ENCODE results near the gene KPNA1. TPM values are rescaled to one million over a fixed set of nuclear protein-coding genes. Genes with fewer than 3 reads are reported as not detected.

The KPNA1 gene
- total and polyA plus RNA-seq, 2 experiments from 2014 or later, result 19.8 to 30.1 TPM

DNA sequence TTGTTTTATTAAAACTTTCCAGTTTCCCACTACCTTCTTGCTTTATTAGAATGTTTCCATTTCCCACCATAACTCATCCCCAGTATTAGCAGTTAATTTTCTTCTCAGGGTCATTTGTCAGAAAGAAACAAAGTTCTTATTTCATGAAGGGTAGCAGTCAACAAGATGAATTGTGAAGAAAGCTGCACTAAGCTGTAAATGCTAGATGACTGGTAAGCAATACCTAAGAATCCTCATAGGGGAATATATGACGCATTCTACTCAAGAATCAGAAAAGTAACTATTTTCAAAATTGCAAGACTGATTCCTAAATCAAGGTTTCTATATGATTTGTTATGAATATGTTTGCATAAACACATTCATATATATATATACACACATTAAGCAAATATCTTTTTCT, 50.1 kb downstream of the KPNA1 start:
- H3K36me3 ChIP-seq (ENCODE audit: insufficient read depth), result peaks cover 16% of the 10 kb centered on the region
- TF ChIP-seq, protein P1, sequence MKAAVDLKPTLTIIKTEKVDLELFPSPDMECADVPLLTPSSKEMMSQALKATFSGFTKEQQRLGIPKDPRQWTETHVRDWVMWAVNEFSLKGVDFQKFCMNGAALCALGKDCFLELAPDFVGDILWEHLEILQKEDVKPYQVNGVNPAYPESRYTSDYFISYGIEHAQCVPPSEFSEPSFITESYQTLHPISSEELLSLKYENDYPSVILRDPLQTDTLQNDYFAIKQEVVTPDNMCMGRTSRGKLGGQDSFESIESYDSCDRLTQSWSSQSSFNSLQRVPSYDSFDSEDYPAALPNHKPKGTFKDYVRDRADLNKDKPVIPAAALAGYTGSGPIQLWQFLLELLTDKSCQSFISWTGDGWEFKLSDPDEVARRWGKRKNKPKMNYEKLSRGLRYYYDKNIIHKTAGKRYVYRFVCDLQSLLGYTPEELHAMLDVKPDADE (IDR thresholded peaks at IDR 0.05), result no peak
- TF ChIP-seq EZH2 (IDR thresholded peaks at IDR 0.05; ENCODE audit: low read depth, unreplicated experiment) (no peak), STAT1 (IDR thresholded peaks at IDR 0.05; ENCODE audit: unreplicated experiment) (no peak), CREB1 (CRISPR knock-in tag; IDR thresholded peaks at IDR 0.05; ENCODE audit: low read depth) (no peak), ZNF114 (CRISPR knock-in tag; IDR thresholded peaks at IDR 0.05) (no peak), NANOG (IDR thresholded peaks at IDR 0.05; ENCODE audit: borderline replicate concordance) (no peak)
- TF ChIP-seq, protein P2, sequence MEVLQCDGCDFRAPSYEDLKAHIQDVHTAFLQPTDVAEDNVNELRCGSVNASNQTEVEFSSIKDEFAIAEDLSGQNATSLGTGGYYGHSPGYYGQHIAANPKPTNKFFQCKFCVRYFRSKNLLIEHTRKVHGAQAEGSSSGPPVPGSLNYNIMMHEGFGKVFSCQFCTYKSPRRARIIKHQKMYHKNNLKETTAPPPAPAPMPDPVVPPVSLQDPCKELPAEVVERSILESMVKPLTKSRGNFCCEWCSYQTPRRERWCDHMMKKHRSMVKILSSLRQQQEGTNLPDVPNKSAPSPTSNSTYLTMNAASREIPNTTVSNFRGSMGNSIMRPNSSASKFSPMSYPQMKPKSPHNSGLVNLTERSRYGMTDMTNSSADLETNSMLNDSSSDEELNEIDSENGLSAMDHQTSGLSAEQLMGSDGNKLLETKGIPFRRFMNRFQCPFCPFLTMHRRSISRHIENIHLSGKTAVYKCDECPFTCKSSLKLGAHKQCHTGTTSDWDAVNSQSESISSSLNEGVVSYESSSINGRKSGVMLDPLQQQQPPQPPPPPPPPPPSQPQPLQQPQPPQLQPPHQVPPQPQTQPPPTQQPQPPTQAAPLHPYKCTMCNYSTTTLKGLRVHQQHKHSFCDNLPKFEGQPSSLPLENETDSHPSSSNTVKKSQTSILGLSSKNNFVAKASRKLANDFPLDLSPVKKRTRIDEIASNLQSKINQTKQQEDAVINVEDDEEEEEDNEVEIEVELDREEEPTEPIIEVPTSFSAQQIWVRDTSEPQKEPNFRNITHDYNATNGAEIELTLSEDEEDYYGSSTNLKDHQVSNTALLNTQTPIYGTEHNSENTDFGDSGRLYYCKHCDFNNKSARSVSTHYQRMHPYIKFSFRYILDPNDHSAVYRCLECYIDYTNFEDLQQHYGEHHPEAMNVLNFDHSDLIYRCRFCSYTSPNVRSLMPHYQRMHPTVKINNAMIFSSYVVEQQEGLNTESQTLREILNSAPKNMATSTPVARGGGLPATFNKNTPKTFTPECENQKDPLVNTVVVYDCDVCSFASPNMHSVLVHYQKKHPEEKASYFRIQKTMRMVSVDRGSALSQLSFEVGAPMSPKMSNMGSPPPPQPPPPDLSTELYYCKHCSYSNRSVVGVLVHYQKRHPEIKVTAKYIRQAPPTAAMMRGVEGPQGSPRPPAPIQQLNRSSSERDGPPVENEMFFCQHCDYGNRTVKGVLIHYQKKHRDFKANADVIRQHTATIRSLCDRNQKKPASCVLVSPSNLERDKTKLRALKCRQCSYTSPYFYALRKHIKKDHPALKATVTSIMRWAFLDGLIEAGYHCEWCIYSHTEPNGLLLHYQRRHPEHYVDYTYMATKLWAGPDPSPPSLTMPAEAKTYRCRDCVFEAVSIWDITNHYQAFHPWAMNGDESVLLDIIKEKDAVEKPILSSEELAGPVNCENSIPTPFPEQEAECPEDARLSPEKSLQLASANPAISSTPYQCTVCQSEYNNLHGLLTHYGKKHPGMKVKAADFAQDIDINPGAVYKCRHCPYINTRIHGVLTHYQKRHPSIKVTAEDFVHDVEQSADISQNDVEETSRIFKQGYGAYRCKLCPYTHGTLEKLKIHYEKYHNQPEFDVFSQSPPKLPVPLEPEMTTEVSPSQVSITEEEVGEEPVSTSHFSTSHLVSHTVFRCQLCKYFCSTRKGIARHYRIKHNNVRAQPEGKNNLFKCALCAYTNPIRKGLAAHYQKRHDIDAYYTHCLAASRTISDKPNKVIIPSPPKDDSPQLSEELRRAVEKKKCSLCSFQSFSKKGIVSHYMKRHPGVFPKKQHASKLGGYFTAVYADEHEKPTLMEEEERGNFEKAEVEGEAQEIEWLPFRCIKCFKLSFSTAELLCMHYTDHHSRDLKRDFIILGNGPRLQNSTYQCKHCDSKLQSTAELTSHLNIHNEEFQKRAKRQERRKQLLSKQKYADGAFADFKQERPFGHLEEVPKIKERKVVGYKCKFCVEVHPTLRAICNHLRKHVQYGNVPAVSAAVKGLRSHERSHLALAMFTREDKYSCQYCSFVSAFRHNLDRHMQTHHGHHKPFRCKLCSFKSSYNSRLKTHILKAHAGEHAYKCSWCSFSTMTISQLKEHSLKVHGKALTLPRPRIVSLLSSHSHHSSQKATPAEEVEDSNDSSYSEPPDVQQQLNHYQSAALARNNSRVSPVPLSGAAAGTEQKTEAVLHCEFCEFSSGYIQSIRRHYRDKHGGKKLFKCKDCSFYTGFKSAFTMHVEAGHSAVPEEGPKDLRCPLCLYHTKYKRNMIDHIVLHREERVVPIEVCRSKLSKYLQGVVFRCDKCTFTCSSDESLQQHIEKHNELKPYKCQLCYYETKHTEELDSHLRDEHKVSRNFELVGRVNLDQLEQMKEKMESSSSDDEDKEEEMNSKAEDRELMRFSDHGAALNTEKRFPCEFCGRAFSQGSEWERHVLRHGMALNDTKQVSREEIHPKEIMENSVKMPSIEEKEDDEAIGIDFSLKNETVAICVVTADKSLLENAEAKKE (CRISPR knock-in tag; IDR thresholded peaks at IDR 0.05), result no peak
- DNase-seq (ENCODE audit: low spot score) (no peak), ATAC-seq (no peak)
- no peak overlapping the region for H3K27ac ChIP-seq (ENCODE audit: low read depth)
- H4K20me1 ChIP-seq (replicated peaks; ENCODE audit: insufficient read depth), result peaks cover 17% of the 10 kb centered on the region
- Mint-ChIP-seq H3K4me3 (no peak overlapping the region), H3K4me1 (peaks cover 24% of the 10 kb centered on the region), H3K27me3 (ENCODE audit: insufficient read depth, low read depth, poor library complexity) (no peaks in the 10 kb centered on the region), H3K27ac (no peak overlapping the region), H3K9me3 (no peaks in the 10 kb centered on the region), H3K36me3 (ENCODE audit: low read depth) (peaks cover 39% of the 10 kb centered on the region; the same call in 2 of the 3 replicates)
- no peaks in the 10 kb centered on the region for H3K9me2 ChIP-seq (ENCODE audit: insufficient read depth)
- no peaks in the 10 kb centered on the region for H3K27me3 ChIP-seq (ENCODE audit: insufficient read depth)
- H3F3A ChIP-seq (replicated peaks; ENCODE audit: low read depth), result peaks cover 1% of the 10 kb centered on the region; the same call in 1 of the 2 replicates
- peaks cover 28% of the 10 kb centered on the region for H3K79me2 ChIP-seq (replicated peaks; ENCODE audit: insufficient read depth)
- peaks cover 23% of the 10 kb centered on the region for H3K4me1 ChIP-seq (ENCODE audit: insufficient read depth)
- H3K4me2 ChIP-seq, result no peak overlapping the region
- H2AFZ ChIP-seq, result no peak overlapping the region
- H3K4me3 ChIP-seq, result no peak overlapping the region

All from GM23338 (cell line).